Parathyroid adenoma (tissue), 2 donors: ENCODE results near the gene TMED4.

Experiments
- H2AFZ ChIP-seq: fragments of 300-600 bp; sonication (generic); one replicate; pipeline ENCODE4 v1.7.0; 2017; ENCODE audit warnings: antibody characterized with exemption, mild to moderate bottlenecking
- H3K27ac ChIP-seq: fragments of 300-600 bp; sonication (generic); one replicate; pipeline ENCODE4 v1.7.0; 2017
- H3K27me3 ChIP-seq: fragments of 300-600 bp; sonication (generic); one replicate; pipeline ENCODE4 v1.7.0; 2017; ENCODE audit warnings: low read length; ENCODE audit not compliant: control insufficient read depth, insufficient read depth
- H3K36me3 ChIP-seq: fragments of 300-600 bp; sonication (generic); one replicate; pipeline ENCODE4 v1.7.0; 2017; ENCODE audit warnings: low read length; ENCODE audit not compliant: control insufficient read depth, insufficient read depth
- H3K4me1 ChIP-seq: fragments of 300-600 bp; sonication (generic); one replicate; pipeline ENCODE4 v1.7.0; 2017; ENCODE audit warnings: control low read depth
- H3K4me2 ChIP-seq: fragments of 300-600 bp; sonication (generic); one replicate; pipeline ENCODE4 v1.7.0; 2017; ENCODE audit warnings: low read length
- H3K4me3 ChIP-seq: fragments of 300-600 bp; sonication (generic); one replicate; pipeline ENCODE4 v1.7.0; 2017; ENCODE audit warnings: low read depth, low read length
- H3K79me2 ChIP-seq: fragments of 300-600 bp; sonication (generic); one replicate; pipeline ENCODE4 v1.7.0; 2017; ENCODE audit warnings: control low read depth
- H3K9ac ChIP-seq: fragments of 300-600 bp; sonication (generic); one replicate; pipeline ENCODE4 v1.7.0; 2017; ENCODE audit warnings: mild to moderate bottlenecking
- H3K9me3 ChIP-seq: fragments of 300-600 bp; sonication (generic); one replicate; pipeline ENCODE4 v1.7.0; 2017; ENCODE audit warnings: low read length; ENCODE audit not compliant: control insufficient read depth
- CTCF ChIP-seq: fragments of 300-600 bp; sonication (generic); IDR thresholded peaks from one replicate; pipeline ENCODE4 v1.7.0; 2017; ENCODE audit warnings: antibody characterized with exemption, mild to moderate bottlenecking
- donor health status: primary hyperparathyroidism.

TMED4 gene

GRCh38 chr7:44608916-44609648, 27.1 kb upstream of the TMED4 start:
- Histone ChIP-seq H3K9me3 (no peaks in the 10 kb centered on the region), H2AFZ (no peak overlapping the region), H3K4me1 (no peaks in the 10 kb centered on the region), H3K27ac (no peak overlapping the region), H3K27me3 (no peaks in the 10 kb centered on the region), H3K36me3 (no peaks in the 10 kb centered on the region), H3K4me2 (no peak overlapping the region), H3K9ac (no peak overlapping the region), H3K4me3 (no peak overlapping the region), H3K79me2 (peaks cover 59% of the 10 kb centered on the region)
- no peak for TF ChIP-seq CTCF

- Histone ChIP-seq H3K9me3 (no peaks in the 10 kb centered on the region), H3K27ac (peak overlapping the region; percentile 97), H2AFZ (peak overlapping the region; percentile 80), H3K9ac (peak overlapping the region; percentile 32), H3K79me2 (peaks cover 44% of the 10 kb centered on the region), H3K27me3 (no peaks in the 10 kb centered on the region), H3K4me3 (peak overlapping the region; percentile 100), H3K4me2 (peak overlapping the region; percentile 99), H3K36me3 (no peaks in the 10 kb centered on the region), H3K4me1 (no peaks in the 10 kb centered on the region)
- TF ChIP-seq CTCF: no peak
Measured at GRCh38 chr7:44607141-44608068, 25.4 kb upstream of the TMED4 start.

- peaks cover 39% of the 10 kb centered on the region for H3K79me2 ChIP-seq
- TF ChIP-seq CTCF: no peak
- H3K27ac ChIP-seq: peak within 1 kb of the TSS; percentile 97
- peak within 1 kb of the TSS; percentile 100 for H3K4me3 ChIP-seq
- H3K9ac ChIP-seq: peak within 1 kb of the TSS; percentile 32
- H3K9me3 ChIP-seq: no peaks in the 10 kb centered on the region
- H3K4me1 ChIP-seq: no peaks in the 10 kb centered on the region
- peak within 1 kb of the TSS; percentile 96 for H2AFZ ChIP-seq
- H3K36me3 ChIP-seq: no peaks in the 10 kb centered on the region
- no peaks in the 10 kb centered on the region for H3K27me3 ChIP-seq
- H3K4me2 ChIP-seq: peak within 1 kb of the TSS; percentile 99
Measured at GRCh38 chr7:44606341-44607140, 24.5 kb upstream of the TMED4 start, which contains the start of gene OGDH. Gene OGDH (plus strand): TSS chr7:44606627. CDS start chr7:44624344, 17,717 bp downstream.

- Histone ChIP-seq H3K4me3 (no peak overlapping the region), H3K4me1 (no peaks in the 10 kb centered on the region), H3K4me2 (no peak overlapping the region), H3K9me3 (no peaks in the 10 kb centered on the region), H3K36me3 (no peaks in the 10 kb centered on the region), H3K9ac (no peak overlapping the region), H3K27me3 (no peaks in the 10 kb centered on the region), H3K27ac (no peak overlapping the region), H2AFZ (no peak overlapping the region), H3K79me2 (peaks cover 26% of the 10 kb centered on the region)
- no peak for TF ChIP-seq CTCF
Measured at GRCh38 chr7:44604941-44605340, 22.9 kb upstream of the TMED4 start.
